ENCODE data around the gene TBC1D22A.

TBC1D22A gene

DNA sequence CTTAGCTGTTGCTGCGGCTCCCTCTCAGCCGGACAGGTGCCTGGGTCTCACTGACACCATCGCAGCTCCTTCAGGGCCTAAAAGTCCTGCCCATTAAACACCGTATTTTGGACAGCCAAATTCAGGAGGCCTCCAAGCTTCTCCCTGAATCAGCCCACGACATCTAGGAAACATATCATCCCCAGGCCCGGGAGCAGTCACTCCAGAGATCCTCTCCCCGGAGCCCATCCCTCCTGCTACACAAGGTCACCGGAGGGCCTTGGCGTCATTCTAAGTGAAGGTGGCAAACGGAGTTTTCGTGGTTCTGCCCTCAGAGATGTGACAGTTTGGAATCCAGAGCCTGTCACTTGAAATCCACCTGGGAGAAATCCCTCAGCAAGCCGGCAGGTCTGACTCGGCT lies 232.5 kb downstream of the TBC1D22A start:
- Histone ChIP-seq H3K9ac (no peak overlapping the region), H4K20me1 (peaks cover 32 to 95% (median 80%) of the 10 kb centered on the region in 11 experiments; a peak in 19 of 22 replicates), H3K27me3 (0 out of 22 replicates have a peak, but pooled peaks cover 0 to 4% (median 0%) of the 10 kb centered on the region in 11 experiments), H3K4me3 (no peak overlapping the region), H3K27ac (no peak overlapping the region), H3K9me3 (replicated peaks in 1 of 11) (no peaks in the 10 kb centered on the region), H3K4me1 (peaks cover 24 to 34% (median 31%) of the 10 kb centered on the region in 10 experiments), H3K4me2 (no peak overlapping the region), H3K36me3 (peaks cover 13 to 90% (median 44%) of the 10 kb centered on the region in 11 experiments; a peak in 20 of 22 replicates)
- no peak for TF ChIP-seq Cebpa-rat (IDR thresholded peaks at IDR 0.05)

DNA sequence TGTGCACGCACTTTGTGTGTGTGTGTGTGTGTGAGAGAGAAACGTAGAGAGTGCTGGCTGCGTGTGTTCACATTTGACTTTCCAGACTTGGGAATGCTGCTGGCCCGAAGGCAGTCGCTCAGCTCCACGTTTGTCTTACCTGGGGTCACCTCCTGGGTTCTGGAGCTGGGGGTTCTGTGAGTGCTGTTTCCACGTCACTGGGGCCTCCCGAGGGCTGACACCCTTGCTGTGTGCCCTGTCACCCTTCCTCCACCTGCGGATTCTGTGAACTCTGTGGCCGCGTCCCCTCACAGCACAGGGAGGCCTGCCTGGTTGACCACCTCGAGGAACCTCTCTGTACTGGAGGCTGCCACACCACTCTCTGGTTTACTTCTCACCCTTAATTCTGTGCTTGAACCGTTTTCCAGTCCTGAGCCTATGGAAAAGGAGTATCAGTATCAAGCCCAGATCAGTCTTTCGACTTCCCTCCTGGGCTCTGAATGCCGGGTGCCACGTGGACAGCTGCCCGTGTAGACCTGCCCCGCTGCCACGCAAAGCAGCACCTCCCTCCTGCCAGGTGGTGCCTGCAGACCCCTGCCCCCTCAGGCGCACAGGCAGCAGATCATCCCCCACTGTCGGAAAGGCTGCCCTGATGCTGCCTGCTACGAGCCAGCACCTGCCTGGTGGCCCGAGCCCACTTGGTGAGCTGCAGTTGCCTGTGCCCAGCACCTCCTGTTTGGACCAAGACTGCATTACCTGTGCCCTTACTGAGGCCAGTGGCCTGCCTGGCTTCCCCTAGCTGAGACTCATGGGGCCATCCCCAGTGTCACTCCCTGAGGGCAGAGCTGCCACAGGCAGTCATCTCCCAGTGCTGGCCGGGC lies 233.3 kb downstream of the TBC1D22A start:
- Histone ChIP-seq H3K36me3 (peaks cover 10 to 90% (median 38%) of the 10 kb centered on the region in 11 experiments; a peak in 20 of 22 replicates), H3K27ac (no peak overlapping the region)
- TF ChIP-seq Cebpa-rat (IDR thresholded peaks at IDR 0.05) = no peak

DNA sequence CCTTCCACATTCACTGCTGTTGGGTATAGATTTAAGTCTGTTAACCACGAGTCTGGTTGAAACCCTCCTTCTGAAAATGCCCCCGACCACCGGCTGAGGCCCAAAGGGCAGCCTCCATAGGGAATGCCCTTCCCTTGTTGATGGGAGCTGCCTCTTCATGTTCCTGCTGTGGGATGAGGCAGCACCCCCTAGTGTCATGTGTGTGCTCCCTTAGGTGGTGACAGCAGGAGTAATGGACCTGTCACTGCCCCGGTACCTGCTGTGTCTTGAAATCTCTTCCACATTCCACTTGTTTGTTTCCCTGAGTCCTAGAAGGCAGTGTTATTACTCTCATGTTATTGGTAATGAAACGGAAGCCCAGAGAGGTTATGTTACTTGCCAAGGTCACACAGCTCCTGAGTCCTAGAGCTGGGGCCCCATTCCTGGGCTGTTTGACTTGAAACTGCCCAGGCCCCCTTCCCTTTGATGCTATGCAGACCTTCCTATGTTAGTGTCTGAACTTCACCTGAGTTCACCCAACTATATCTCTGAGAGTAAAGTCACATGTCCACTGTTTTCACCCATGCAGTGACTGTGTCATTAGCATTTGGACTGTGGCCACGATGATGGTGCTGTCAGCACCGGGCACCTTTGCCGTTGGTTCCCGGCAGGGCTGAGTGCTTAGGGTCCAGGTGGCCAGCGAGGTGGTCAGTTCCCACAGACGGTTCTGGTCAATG lies 234.3 kb downstream of the TBC1D22A start:
- Histone ChIP-seq H3K9me3 (replicated peaks in 1 of 11) (no peaks in the 10 kb centered on the region), H3K36me3 (peaks cover 0 to 87% (median 28%) of the 10 kb centered on the region in 11 experiments; a peak in 16 of 22 replicates), H3K4me3 (no peak overlapping the region), H3K4me1 (peaks cover 24 to 38% (median 31%) of the 10 kb centered on the region in 10 experiments), H3K4me2 (peak overlapping the region in 8 of 11 experiments; percentile 54 to 79 (median 70); a peak in 15 of 22 replicates), H3K9ac (no peak overlapping the region), H4K20me1 (peaks cover 38 to 100% (median 87%) of the 10 kb centered on the region in 11 experiments; a peak in 19 of 22 replicates), H3K27ac (no peak overlapping the region), H3K27me3 (0 out of 22 replicates have a peak, but pooled peaks cover 0 to 4% (median 0%) of the 10 kb centered on the region in 11 experiments)
- no peak for TF ChIP-seq Cebpa-rat (IDR thresholded peaks at IDR 0.05)

More for the DNA sequence above, 233.3 kb downstream of the TBC1D22A start:
- H3K27me3 ChIP-seq = 0 out of 22 replicates have a peak, but pooled peaks cover 0 to 4% (median 0%) of the 10 kb centered on the region in 11 experiments
- H3K4me1 ChIP-seq = peaks cover 24 to 38% (median 31%) of the 10 kb centered on the region in 10 experiments
- no peaks in the 10 kb centered on the region for H3K9me3 ChIP-seq (replicated peaks in 1 of 11)
- peaks cover 38 to 99% (median 87%) of the 10 kb centered on the region in 11 experiments; a peak in 19 of 22 replicates for H4K20me1 ChIP-seq
- no peak overlapping the region for H3K9ac ChIP-seq
- H3K4me3 ChIP-seq = no peak overlapping the region
- H3K4me2 ChIP-seq = no peak overlapping the region

DNA sequence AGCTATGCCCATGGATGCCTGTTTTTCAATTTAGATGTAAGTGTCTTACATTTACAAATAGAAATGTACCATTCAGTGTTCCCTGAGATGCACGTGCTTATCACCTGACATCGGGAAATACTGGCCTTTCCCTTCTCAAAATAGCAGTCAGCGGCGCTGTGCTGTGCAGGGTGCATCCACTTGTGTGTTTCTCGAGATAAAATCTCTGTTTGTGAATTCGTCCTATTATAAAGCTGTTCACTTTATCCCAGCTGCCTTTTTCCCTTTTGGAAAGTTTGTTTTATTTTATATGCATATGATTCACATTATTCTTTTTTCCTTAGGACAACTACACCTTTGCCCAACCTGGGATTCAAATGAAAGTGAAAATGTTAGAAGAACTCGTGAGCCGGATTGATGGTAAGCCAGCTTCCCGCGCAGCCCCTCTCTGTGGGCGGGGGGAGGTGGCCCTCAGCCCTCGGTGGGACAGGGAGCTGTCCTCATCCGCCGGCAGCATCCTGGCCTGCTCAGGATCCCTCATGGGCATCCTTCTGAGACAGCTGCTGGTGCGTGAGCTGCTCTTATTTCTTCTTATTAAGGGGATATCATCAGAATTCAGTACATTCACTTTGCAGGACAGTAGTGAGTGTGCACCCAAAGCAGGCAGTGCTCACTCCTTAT lies 235.0 kb downstream of the TBC1D22A start:
- no peak overlapping the region for H3K4me3 ChIP-seq
- H3K4me1 ChIP-seq = peaks cover 24 to 38% (median 31%) of the 10 kb centered on the region in 10 experiments
- no peak for TF ChIP-seq Cebpa-rat (IDR thresholded peaks at IDR 0.05)
- peaks cover 0 to 87% (median 21%) of the 10 kb centered on the region in 11 experiments; a peak in 14 of 22 replicates for H3K36me3 ChIP-seq
- H4K20me1 ChIP-seq = peaks cover 34 to 100% (median 82%) of the 10 kb centered on the region in 11 experiments; a peak in 19 of 22 replicates
- 0 out of 22 replicates have a peak, but pooled peaks cover 0 to 4% (median 0%) of the 10 kb centered on the region in 11 experiments for H3K27me3 ChIP-seq
- H3K27ac ChIP-seq = no peak overlapping the region
- no peaks in the 10 kb centered on the region for H3K9me3 ChIP-seq (replicated peaks in 1 of 11)
- H3K4me2 ChIP-seq = peak overlapping the region; percentile 8 to 79 (median 68); a peak in 18 of 22 replicates
- no peak overlapping the region for H3K9ac ChIP-seq

DNA sequence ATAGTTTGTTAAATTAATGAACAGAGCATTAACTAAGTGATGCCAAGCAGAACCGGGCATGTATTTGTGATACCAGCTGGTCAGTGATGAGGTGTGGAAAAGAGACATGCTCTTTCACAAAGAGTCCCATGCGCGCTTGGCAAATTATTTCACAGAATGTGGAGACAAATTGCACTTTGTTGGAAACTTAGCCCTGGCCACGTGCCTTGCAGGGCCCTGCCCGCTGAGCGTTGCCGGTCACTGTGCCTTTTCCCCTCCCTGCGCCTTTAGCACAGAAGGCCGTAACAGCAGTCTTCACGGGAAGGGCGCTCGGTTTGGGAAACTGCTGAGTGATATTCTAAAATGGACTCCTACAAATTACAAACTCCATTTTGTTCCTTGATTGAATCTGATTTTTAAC lies 235.9 kb downstream of the TBC1D22A start:
- H3K4me3 ChIP-seq = no peak overlapping the region; a peak in 2 of 20 replicates
- peak overlapping the region in 6 of 11 experiments; percentile 1 to 44 (median 26); a peak in 5 of 22 replicates for H3K9ac ChIP-seq
- H4K20me1 ChIP-seq = peaks cover 37 to 97% (median 74%) of the 10 kb centered on the region in 11 experiments; a peak in 19 of 22 replicates
- TF ChIP-seq Cebpa-rat (IDR thresholded peaks at IDR 0.05) = no peak
- H3K4me1 ChIP-seq = peaks cover 24 to 38% (median 31%) of the 10 kb centered on the region in 10 experiments
- H3K27me3 ChIP-seq = 0 out of 22 replicates have a peak, but pooled peaks cover 0 to 4% (median 0%) of the 10 kb centered on the region in 11 experiments
- peak overlapping the region in 1 of 11 experiments; percentile 24; a peak in 1 of 22 replicates for H3K27ac ChIP-seq
- no peaks in the 10 kb centered on the region for H3K9me3 ChIP-seq (replicated peaks in 1 of 11)
- peaks cover 1 to 87% (median 17%) of the 10 kb centered on the region in 11 experiments; a peak in 17 of 22 replicates for H3K36me3 ChIP-seq
- peak overlapping the region; percentile 54 to 79 (median 73) for H3K4me2 ChIP-seq

DNA sequence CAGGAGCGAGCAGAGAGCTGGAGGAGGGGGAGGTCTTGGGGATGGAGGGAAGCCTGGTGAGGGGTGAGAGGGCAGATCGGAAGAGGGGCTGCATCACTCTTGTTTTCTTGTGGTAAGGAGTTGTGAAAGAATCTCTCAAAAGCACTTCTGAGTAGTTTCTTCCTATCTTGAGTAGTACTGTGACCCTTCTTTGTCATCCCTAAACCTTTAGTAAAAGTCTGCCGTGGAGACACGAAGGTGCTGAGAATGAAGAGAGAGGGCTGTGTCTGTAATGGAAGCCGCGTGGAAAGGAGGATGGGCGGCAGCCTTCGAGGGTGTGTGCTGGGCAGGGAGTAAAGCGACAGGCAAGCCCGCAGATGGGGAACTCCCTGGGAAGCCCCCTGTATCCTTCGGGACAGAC lies 237.8 kb downstream of the TBC1D22A start:
- Histone ChIP-seq H3K36me3 (peaks cover 11 to 87% (median 27%) of the 10 kb centered on the region in 11 experiments; a peak in 20 of 22 replicates), H3K27ac (no peak overlapping the region), H3K4me1 (peaks cover 24 to 38% (median 31%) of the 10 kb centered on the region in 10 experiments), H3K9me3 (replicated peaks in 1 of 11) (peaks cover 0 to 5% (median 0%) of the 10 kb centered on the region in 11 experiments; a peak in 2 of 22 replicates), H3K9ac (no peak overlapping the region), H3K4me2 (peak overlapping the region in 4 of 11 experiments; percentile 54 to 79 (median 75); a peak in 3 of 22 replicates), H4K20me1 (peaks cover 32 to 94% (median 55%) of the 10 kb centered on the region in 11 experiments; a peak in 19 of 22 replicates), H3K27me3 (0 out of 22 replicates have a peak, but pooled peaks cover 0 to 4% (median 0%) of the 10 kb centered on the region in 11 experiments), H3K4me3 (no peak overlapping the region)
- TF ChIP-seq Cebpa-rat (IDR thresholded peaks at IDR 0.05) = no peak

DNA sequence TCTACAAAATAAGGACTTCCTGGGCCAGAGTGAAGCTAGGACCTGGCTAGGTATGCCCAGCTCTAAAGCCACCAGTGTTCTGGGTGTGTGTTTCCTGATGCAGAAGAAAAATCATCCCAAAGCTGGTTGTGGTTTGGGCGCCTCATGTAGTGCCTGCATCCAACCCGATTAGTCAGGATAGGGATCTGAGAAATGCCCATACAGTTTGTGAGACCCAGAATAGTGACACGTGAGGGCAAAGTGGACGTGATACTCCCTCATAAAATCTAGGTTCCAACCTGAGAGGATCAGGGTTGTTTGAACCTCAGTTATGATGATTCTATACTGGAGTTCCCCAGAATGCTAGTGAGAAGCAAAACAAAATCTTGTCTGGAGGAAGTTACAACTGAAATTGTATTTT lies 238.4 kb downstream of the TBC1D22A start:
- Histone ChIP-seq H3K4me3 (no peak overlapping the region), H3K4me1 (peaks cover 24 to 38% (median 31%) of the 10 kb centered on the region in 10 experiments), H3K9ac (no peak overlapping the region), H3K27me3 (0 out of 22 replicates have a peak, but pooled peaks cover 0 to 4% (median 0%) of the 10 kb centered on the region in 11 experiments), H3K27ac (no peak overlapping the region), H3K36me3 (peaks cover 13 to 87% (median 26%) of the 10 kb centered on the region in 11 experiments; a peak in 20 of 22 replicates), H3K4me2 (no peak overlapping the region), H4K20me1 (peaks cover 26 to 94% (median 49%) of the 10 kb centered on the region in 11 experiments; a peak in 19 of 22 replicates), H3K9me3 (replicated peaks in 1 of 11) (peaks cover 0 to 5% (median 0%) of the 10 kb centered on the region in 11 experiments; a peak in 2 of 22 replicates)
- TF ChIP-seq Cebpa-rat (IDR thresholded peaks at IDR 0.05) = no peak
